A549 (cell line): Measurements from ENCODE around the gene PDCD2. TPM values are rescaled to one million over a fixed set of nuclear protein-coding genes. Genes with fewer than 3 reads are reported as not detected.

Source experiments
- ATAC-seq, 2 experiments: fragments of 200-7000 bp in 1 of 2; fragments of >200 bp in 1 of 2; cut with Nextera tagmentation in 1 of 2; cut with Tn5 transposase in 1 of 2; 3 replicates each; pipeline versions ENCODE4 v1.8.0 to v1.9.1; 2018 to 2020; ENCODE audit warnings: mild to moderate bottlenecking in 1 of 2, moderate library complexity in 1 of 2
- CTCF ChIA-PET: fragments of 300-600 bp; sonication (Branson Sonifier 250); formaldehyde crosslinking; extraction: SDS; loops from one replicate; lab custom pipeline; 2021; ENCODE audit warnings: antibody characterized with exemption, inconsistent platforms; lab: Yijun Ruan, JAX
- POLR2A ChIA-PET: fragments of 350-600 bp; formaldehyde crosslinking; extraction: SDS; loops from one replicate; lab custom pipeline; 2021; ENCODE audit warnings: antibody characterized with exemption, inconsistent platforms; lab: Yijun Ruan, JAX
- DNase-seq, 2 experiments: peaks; one replicate each; pipeline versions ENCODE4 v3.0.0 to v3.0.0-alpha.2; 2011 to 2016; ENCODE audit warnings: low read depth in 1 of 2, low spot score in 1 of 2
- FAIRE-seq: peaks from 2 replicates; lab custom pipeline; 2011; peaks lifted over from hg19 to GRCh38; lab: Jason Lieb, UNC
- H3K27ac ChIP-seq, 2 experiments: fragments of >200 bp; sonication (Bioruptor Twin); formaldehyde crosslinking; 3 replicates each; pipeline ENCODE4 v1.5.1; 2016 to 2017
- H3K4me1 ChIP-seq: fragments of >200 bp; sonication (Bioruptor Twin); formaldehyde crosslinking; 3 replicates; pipeline ENCODE4 v1.6.1; 2016
- H3K4me2 ChIP-seq: fragments of >200 bp; sonication (Bioruptor Twin); formaldehyde crosslinking; 3 replicates; pipeline ENCODE4 v1.6.1; 2016
- H3K4me3 ChIP-seq: fragments of >200 bp; sonication (Bioruptor Twin); formaldehyde crosslinking; 3 replicates; pipeline ENCODE4 v1.5.1; 2016
- H3K9me3 ChIP-seq: fragments of >200 bp; sonication (Bioruptor Twin); formaldehyde crosslinking; 3 replicates; pipeline ENCODE4 v1.6.1; 2016
- CHD2 ChIP-seq: fragments of 150-350 bp; IDR thresholded peaks from 2 replicates; pipeline ENCODE4 v1.6.1; 2014; ENCODE audit warnings: low read length; ENCODE audit not compliant: partially characterized antibody
- E2F6 ChIP-seq: IDR thresholded peaks from 2 replicates; pipeline ENCODE4 v1.6.1; 2012; ENCODE audit warnings: low read depth, borderline replicate concordance
- EHF ChIP-seq: fragments of 250-450 bp; sonication (Bioruptor Pico); IDR thresholded peaks from 2 replicates; pipeline ENCODE4 v1.5.0; 2020; ENCODE audit warnings: mild to moderate bottlenecking
- EP300 ChIP-seq, 2 experiments: fragments of >200 bp; sonication (Bioruptor Twin); formaldehyde crosslinking; IDR thresholded peaks; 2 replicates in 1 of 2; 3 replicates in 1 of 2; pipeline ENCODE4 v1.6.1; 2016 to 2017
- ESRRA ChIP-seq: fragments of 150-350 bp; IDR thresholded peaks from 2 replicates; pipeline ENCODE4 v1.6.1; 2014; ENCODE audit warnings: mild to moderate bottlenecking, low read length, borderline replicate concordance
- FOSL2 ChIP-seq, 2 experiments: fragments of 450-650 bp in 1 of 2; fragments of >200 bp in 1 of 2; sonication (Bioruptor Twin) in 1 of 2; formaldehyde crosslinking; IDR thresholded peaks; 2 replicates each; pipeline versions ENCODE4 v1.5.0 to v1.6.1; 2016 to 2020; ENCODE audit warnings: mild to moderate bottlenecking in 1 of 2, moderate library complexity in 1 of 2
- GATA3 ChIP-seq: IDR thresholded peaks from 2 replicates; pipeline ENCODE4 v1.6.1; 2012; ENCODE audit warnings: borderline replicate concordance
- HDAC2 ChIP-seq: fragments of 200-600 bp; sonication (generic); IDR thresholded peaks from 2 replicates; pipeline ENCODE4 v1.6.1; 2016
- HOXB13 ChIP-seq: fragments of 250-450 bp; sonication (Bioruptor Pico); IDR thresholded peaks from 2 replicates; pipeline ENCODE4 v1.5.0; 2020; ENCODE audit warnings: low read depth, mild to moderate bottlenecking, moderate library complexity
- MAFK ChIP-seq: fragments of 450-650 bp; IDR thresholded peaks from 2 replicates; pipeline ENCODE4 v1.6.1; 2014; ENCODE audit not compliant: partially characterized antibody
- MAZ ChIP-seq: fragments of 150-350 bp; IDR thresholded peaks from 2 replicates; pipeline ENCODE4 v1.6.1; 2014; ENCODE audit warnings: antibody characterized with exemption, low read depth, low read length, borderline replicate concordance
- NPAS2 ChIP-seq: fragments of 250-450 bp; sonication (Bioruptor Pico); IDR thresholded peaks from 2 replicates; pipeline ENCODE4 v1.8.0; 2022; ENCODE audit warnings: mild to moderate bottlenecking, moderate library complexity, borderline replicate concordance
- POLR2AphosphoS2 ChIP-seq: conservative IDR thresholded peaks from 2 replicates; pipeline ENCODE4 v1.6.1; 2012; ENCODE audit warnings: low read length, improper control_type of control experiment, inconsistent platforms
- RAD21 ChIP-seq, 2 experiments: fragments of >200 bp in 1 of 2; sonication (Bioruptor Twin) in 1 of 2; formaldehyde crosslinking in 1 of 2; IDR thresholded peaks in 1 of 2; conservative IDR thresholded peaks in 1 of 2; 2 replicates in 1 of 2; 3 replicates in 1 of 2; pipeline ENCODE4 v1.6.1; 2012 to 2018; ENCODE audit warnings: inconsistent platforms in 1 of 2
- SREBF2 ChIP-seq: fragments of 450-650 bp; IDR thresholded peaks from 2 replicates; pipeline ENCODE4 v1.6.1; 2014; ENCODE audit warnings: mild to moderate bottlenecking, moderate library complexity
- ZFP36 ChIP-seq: fragments of 450-650 bp; IDR thresholded peaks from 2 replicates; pipeline ENCODE4 v1.6.1; 2014; ENCODE audit warnings: borderline replicate concordance; ENCODE audit not compliant: partially characterized antibody
- polyA plus RNA-seq, 4 experiments: library from polyadenylated mRNA; depleted of rRNA in 3 of 4; stranded (reverse); fragments of >200 nt; fragmentation: RNase III in 1 of 4; extraction: RNeasy Plus Mini Kit Qiagen cat#74134 plus additional on column Dnase treatment in 1 of 4; gene quantifications; 2 replicates in 3 of 4; 3 replicates in 1 of 4; pipeline ENCODE4 v1.2.3, GENCODE V29; 2011 to 2017
- TF ChIP-seq, protein P1 (sequence below): fragments of >200 bp; sonication (Bioruptor Twin); formaldehyde crosslinking; IDR thresholded peaks from 3 replicates; pipeline ENCODE4 v1.6.1; 2016
- TF ChIP-seq, protein P2 (sequence below): fragments of 250-450 bp; sonication (Bioruptor Pico); IDR thresholded peaks from 2 replicates; pipeline ENCODE4 v1.5.0; 2021; ENCODE audit warnings: mild to moderate bottlenecking, moderate library complexity, borderline replicate concordance
- TF ChIP-seq, protein P3 (sequence below): fragments of 150-350 bp; IDR thresholded peaks from 2 replicates; pipeline ENCODE4 v1.6.1; 2014; ENCODE audit warnings: low read depth, mild to moderate bottlenecking, low read length

Gene PDCD2
- polyA plus RNA-seq, 2 of the 4 experiments (the other 2 are of a cell fraction), result 52.6 to 90.0 TPM

- TF ChIP-seq GATA3 (no peak), SREBF2 (no peak), NPAS2 (no peak), ZFP36 (no peak)
- TF ChIP-seq, protein P1, sequence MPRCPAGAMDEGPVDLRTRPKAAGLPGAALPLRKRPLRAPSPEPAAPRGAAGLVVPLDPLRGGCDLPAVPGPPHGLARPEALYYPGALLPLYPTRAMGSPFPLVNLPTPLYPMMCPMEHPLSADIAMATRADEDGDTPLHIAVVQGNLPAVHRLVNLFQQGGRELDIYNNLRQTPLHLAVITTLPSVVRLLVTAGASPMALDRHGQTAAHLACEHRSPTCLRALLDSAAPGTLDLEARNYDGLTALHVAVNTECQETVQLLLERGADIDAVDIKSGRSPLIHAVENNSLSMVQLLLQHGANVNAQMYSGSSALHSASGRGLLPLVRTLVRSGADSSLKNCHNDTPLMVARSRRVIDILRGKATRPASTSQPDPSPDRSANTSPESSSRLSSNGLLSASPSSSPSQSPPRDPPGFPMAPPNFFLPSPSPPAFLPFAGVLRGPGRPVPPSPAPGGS, result no peak
These were observed 21.3 kb upstream of the PDCD2 start (continued) for GRCh38 chr6:170605574-170606259.

DNA sequence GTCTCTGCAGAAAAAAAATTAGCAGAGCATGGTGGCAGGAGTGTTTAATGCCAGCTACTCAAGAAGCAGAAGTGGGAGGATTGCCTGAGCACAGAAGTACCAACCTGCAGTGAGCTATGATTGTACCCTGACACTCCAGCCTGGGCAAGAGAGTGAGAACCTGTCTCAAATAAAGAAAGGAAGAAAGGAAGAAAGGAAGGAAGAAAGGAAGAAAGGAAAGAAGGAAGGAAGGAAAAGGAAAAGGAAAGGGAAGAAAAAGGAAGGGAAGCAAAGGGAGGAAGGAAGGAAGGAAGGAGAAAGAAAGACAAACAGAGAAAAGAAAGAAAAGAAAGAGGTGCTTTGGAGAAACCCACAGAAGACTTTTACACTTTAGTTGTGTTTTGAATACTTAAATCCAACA, 12.8 kb upstream of the PDCD2 start:
- no peak for ATAC-seq
- Histone ChIP-seq H3K27ac (no peak overlapping the region), H3K4me3 (no peak overlapping the region), H3K4me1 (no peaks in the 10 kb centered on the region), H3K4me2 (no peak overlapping the region), H3K9me3 (no peaks in the 10 kb centered on the region)
- no peak for DNase-seq
- ChIA-PET POLR2A (no interaction called here), CTCF (no interaction called here)
- TF ChIP-seq MAFK, result no peak
- no peak for TF ChIP-seq RAD21 (conservative IDR thresholded peaks at IDR 0.05 in 1 of 2, IDR thresholded peaks at IDR 0.05 in 1 of 2)
- TF ChIP-seq ESRRA, result no peak
- no peak for TF ChIP-seq CHD2
- no peak for TF ChIP-seq NPAS2
- TF ChIP-seq E2F6, result no peak
- TF ChIP-seq HOXB13 (CRISPR knock-in tag), result no peak
- TF ChIP-seq, protein P2, sequence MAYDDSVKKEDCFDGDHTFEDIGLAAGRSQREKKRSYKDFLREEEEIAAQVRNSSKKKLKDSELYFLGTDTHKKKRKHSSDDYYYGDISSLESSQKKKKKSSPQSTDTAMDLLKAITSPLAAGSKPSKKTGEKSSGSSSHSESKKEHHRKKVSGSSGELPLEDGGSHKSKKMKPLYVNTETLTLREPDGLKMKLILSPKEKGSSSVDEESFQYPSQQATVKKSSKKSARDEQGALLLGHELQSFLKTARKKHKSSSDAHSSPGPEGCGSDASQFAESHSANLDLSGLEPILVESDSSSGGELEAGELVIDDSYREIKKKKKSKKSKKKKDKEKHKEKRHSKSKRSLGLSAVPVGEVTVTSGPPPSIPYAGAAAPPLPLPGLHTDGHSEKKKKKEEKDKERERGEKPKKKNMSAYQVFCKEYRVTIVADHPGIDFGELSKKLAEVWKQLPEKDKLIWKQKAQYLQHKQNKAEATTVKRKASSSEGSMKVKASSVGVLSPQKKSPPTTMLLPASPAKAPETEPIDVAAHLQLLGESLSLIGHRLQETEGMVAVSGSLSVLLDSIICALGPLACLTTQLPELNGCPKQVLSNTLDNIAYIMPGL (CRISPR knock-in tag), result no peak
- FAIRE-seq, result no peak

- no peak overlapping the region for H3K27ac ChIP-seq
- ATAC-seq (no peak), FAIRE-seq (no peak), DNase-seq (no peak)
- ChIA-PET CTCF (no interaction called here), POLR2A (no interaction called here)
- no peak overlapping the region for H3K4me3 ChIP-seq
- H3K4me2 ChIP-seq, result no peak overlapping the region
- no peaks in the 10 kb centered on the region for H3K4me1 ChIP-seq
- TF ChIP-seq HDAC2 (no peak), EP300 (IDR thresholded peaks at IDR 0.05) (no peak), EHF (CRISPR knock-in tag) (no peak), CHD2 (no peak), FOSL2 (IDR thresholded peaks at IDR 0.05) (no peak), FOSL2 (CRISPR knock-in tag; IDR thresholded peaks at IDR 0.05) (no peak), RAD21 (conservative IDR thresholded peaks at IDR 0.05 in 1 of 2, IDR thresholded peaks at IDR 0.05 in 1 of 2) (no peak), POLR2AphosphoS2 (no peak), HOXB13 (CRISPR knock-in tag) (no peak), MAZ (no peak), E2F6 (no peak)
- TF ChIP-seq, protein P3, sequence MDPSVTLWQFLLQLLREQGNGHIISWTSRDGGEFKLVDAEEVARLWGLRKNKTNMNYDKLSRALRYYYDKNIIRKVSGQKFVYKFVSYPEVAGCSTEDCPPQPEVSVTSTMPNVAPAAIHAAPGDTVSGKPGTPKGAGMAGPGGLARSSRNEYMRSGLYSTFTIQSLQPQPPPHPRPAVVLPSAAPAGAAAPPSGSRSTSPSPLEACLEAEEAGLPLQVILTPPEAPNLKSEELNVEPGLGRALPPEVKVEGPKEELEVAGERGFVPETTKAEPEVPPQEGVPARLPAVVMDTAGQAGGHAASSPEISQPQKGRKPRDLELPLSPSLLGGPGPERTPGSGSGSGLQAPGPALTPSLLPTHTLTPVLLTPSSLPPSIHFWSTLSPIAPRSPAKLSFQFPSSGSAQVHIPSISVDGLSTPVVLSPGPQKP, result no peak
- H3K9me3 ChIP-seq, result peaks cover 1% of the 10 kb centered on the region; the same call in 1 of the 3 replicates
These were observed 12.0 kb upstream of the PDCD2 start for GRCh38 chr6:170596426-170596825.
